A673 (cell line): ENCODE results near the gene YBX1. TPM values are rescaled to one million over a fixed set of nuclear protein-coding genes. Genes with fewer than 3 reads are reported as not detected.

Experiments
- BruUV-seq: library from RNA; stranded (reverse); fragments of 400-500 nt; replicated peaks from 2 replicates; lab custom pipeline; 2021; lab: Mats Ljungman, UMichigan
- CTCF ChIA-PET: fragments of 300-600 bp; sonication (Branson Sonifier 250); formaldehyde crosslinking; loops from one replicate; lab custom pipeline; 2022; ENCODE audit warnings: antibody characterized with exemption; lab: Charles Lee
- POLR2A ChIA-PET: fragments of 300-600 bp; sonication (Branson Sonifier 250); formaldehyde crosslinking; loops from one replicate; lab custom pipeline; 2022; ENCODE audit warnings: antibody characterized with exemption; ENCODE audit not compliant: low non-redundant PET; lab: Charles Lee
- DNase-seq: peaks from one replicate; pipeline ENCODE4 v3.0.0-alpha.2; 2015; ENCODE audit warnings: low spot score
- H3K27ac ChIP-seq: fragments of 200-600 bp; sonication (generic); 2 replicates; pipeline ENCODE4 v1.5.1; 2016; ENCODE audit warnings: mixed run types, low read depth, mild to moderate bottlenecking, mixed read lengths, antibody characterized with exemption, low read length; ENCODE audit not compliant: poor library complexity, severe bottlenecking
- H3K27me3 ChIP-seq: fragments of 200-600 bp; sonication (generic); replicated peaks from 2 replicates; pipeline ENCODE4 v1.6.1; 2017; ENCODE audit warnings: mixed run types, low read depth, mild to moderate bottlenecking, mixed read lengths, antibody characterized with exemption, low read length; ENCODE audit not compliant: insufficient read depth, poor library complexity
- H3K36me3 ChIP-seq: fragments of 200-600 bp; sonication (generic); 2 replicates; pipeline ENCODE4 v1.6.1; 2016; ENCODE audit warnings: mixed run types, mild to moderate bottlenecking, mixed read lengths, antibody characterized with exemption, low read length; ENCODE audit not compliant: insufficient read depth, poor library complexity, severe bottlenecking
- H3K4me1 ChIP-seq: fragments of 200-600 bp; sonication (generic); 2 replicates; pipeline ENCODE4 v1.6.1; 2017; ENCODE audit warnings: mixed run types, mild to moderate bottlenecking, mixed read lengths, antibody characterized with exemption, low read length; ENCODE audit not compliant: insufficient read depth, poor library complexity, severe bottlenecking
- H3K4me3 ChIP-seq: fragments of 200-600 bp; sonication (generic); 2 replicates; pipeline ENCODE4 v1.5.1; 2016; ENCODE audit warnings: low read depth, mixed run types, mild to moderate bottlenecking, mixed read lengths, low read length; ENCODE audit not compliant: poor library complexity, severe bottlenecking
- H3K9me3 ChIP-seq: fragments of 200-600 bp; sonication (generic); 2 replicates; pipeline ENCODE4 v1.6.1; 2016; ENCODE audit warnings: mixed run types, low read depth, mild to moderate bottlenecking, mixed read lengths, antibody characterized with exemption, low read length; ENCODE audit not compliant: poor library complexity, severe bottlenecking
- EZH2 ChIP-seq: fragments of 200-600 bp; sonication (generic); IDR thresholded peaks from 2 replicates; pipeline ENCODE4 v1.6.1; 2017; ENCODE audit warnings: borderline replicate concordance, low read depth, mild to moderate bottlenecking, mixed read lengths, antibody characterized with exemption, low read length; ENCODE audit not compliant: poor library complexity, severe bottlenecking
- intact Hi-C: fragments of 100-400 bp; cut with micrococcal nuclease; formaldehyde crosslinking; loops from one replicate; pipeline ENCODE4 v1.10.0; 2022; ENCODE audit not compliant: unreplicated experiment
- total RNA-seq: library from RNA; stranded (reverse); gene quantifications from 2 replicates; pipeline ENCODE4 v1.2.3, GENCODE V29; 2021
- TF ChIP-seq, protein P1 (sequence below): fragments of 300-800, 200-600 bp; sonication (generic); conservative IDR thresholded peaks from 2 replicates; pipeline ENCODE4 v1.5.1; 2017; ENCODE audit warnings: low read depth, mild to moderate bottlenecking, antibody characterized with exemption, low read length, moderate library complexity, mixed read lengths

Gene YBX1
- total RNA-seq, 1 experiment from 2014 or later = 1,576 TPM

DNA sequence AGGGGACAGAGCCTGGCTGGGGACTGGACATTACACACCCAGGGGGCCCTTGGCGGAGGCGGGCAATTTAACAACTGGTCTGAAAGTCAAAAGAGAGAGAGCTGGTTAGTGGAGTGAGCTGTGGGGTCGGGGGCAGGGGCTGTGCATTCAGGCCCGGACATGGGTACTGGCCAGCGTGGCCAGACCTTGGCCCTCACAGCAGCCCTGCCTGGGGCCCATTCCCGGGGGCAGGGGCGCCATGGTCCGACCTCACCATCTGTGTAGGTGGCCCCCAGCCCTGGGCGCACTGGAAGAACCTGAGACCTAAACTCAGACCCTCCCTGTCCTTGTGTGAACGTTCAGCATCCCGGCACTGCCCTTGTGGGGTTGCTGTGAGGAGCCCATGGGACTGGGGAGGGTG lies 52.8 kb downstream of the YBX1 start:
- POLR2A ChIA-PET = no interaction called here

DNA sequence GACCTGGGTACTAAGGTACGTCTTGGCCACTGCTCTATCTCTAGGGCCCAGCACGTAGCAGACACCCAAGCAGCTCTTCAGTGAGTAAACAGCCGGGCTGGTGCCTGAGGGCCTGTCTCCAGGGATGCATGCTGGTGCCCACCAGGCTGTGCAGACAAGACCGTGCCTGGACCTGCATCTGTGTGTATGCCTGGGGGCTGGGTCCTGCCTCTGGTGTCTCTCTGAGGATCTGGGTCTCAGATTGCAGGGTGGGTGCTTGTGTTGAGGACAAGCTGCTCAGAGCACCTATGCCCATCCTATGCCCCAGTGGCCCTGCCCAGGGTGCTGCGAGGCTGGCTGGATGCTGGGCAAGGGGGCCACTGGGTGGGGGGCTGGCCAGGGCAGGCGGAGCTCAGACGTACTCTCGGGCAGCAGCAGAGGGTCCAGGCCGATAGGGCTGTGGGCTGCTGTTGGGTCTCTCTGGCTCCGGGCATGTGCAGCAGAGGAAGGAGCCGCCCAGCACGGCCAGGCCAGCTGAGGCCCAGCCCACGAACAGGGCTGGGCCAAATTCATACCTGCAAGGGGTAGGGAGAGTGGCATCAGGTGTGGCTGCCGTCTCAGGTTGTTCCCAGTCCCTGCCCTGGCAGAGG lies 53.4 kb downstream of the YBX1 start:
- no peak for DNase-seq
- ChIA-PET POLR2A (no interaction called here), CTCF (no interaction called here)
- H3K27me3 ChIP-seq = no peaks in the 10 kb centered on the region
- no TSS peak for BruUV-seq
- no peak overlapping the region for H3K4me3 ChIP-seq
- H3K9me3 ChIP-seq = no peaks in the 10 kb centered on the region
- H3K36me3 ChIP-seq = no peaks in the 10 kb centered on the region
- no peak for TF ChIP-seq EZH2
- TF ChIP-seq, protein P1, sequence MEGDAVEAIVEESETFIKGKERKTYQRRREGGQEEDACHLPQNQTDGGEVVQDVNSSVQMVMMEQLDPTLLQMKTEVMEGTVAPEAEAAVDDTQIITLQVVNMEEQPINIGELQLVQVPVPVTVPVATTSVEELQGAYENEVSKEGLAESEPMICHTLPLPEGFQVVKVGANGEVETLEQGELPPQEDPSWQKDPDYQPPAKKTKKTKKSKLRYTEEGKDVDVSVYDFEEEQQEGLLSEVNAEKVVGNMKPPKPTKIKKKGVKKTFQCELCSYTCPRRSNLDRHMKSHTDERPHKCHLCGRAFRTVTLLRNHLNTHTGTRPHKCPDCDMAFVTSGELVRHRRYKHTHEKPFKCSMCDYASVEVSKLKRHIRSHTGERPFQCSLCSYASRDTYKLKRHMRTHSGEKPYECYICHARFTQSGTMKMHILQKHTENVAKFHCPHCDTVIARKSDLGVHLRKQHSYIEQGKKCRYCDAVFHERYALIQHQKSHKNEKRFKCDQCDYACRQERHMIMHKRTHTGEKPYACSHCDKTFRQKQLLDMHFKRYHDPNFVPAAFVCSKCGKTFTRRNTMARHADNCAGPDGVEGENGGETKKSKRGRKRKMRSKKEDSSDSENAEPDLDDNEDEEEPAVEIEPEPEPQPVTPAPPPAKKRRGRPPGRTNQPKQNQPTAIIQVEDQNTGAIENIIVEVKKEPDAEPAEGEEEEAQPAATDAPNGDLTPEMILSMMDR = no peak
- H3K27ac ChIP-seq = no peak overlapping the region
- intact Hi-C loops = no loop called here
- peaks cover 6% of the 10 kb centered on the region for H3K4me1 ChIP-seq

More for the DNA sequence above, 52.8 kb downstream of the YBX1 start:
- Histone ChIP-seq H3K4me3 (no peak overlapping the region), H3K27me3 (no peaks in the 10 kb centered on the region), H3K9me3 (no peaks in the 10 kb centered on the region), H3K27ac (no peak overlapping the region), H3K4me1 (peaks cover 4% of the 10 kb centered on the region), H3K36me3 (no peaks in the 10 kb centered on the region)
- BruUV-seq = no TSS peak
- CTCF ChIA-PET = no interaction called here
- TF ChIP-seq EZH2 = no peak
- TF ChIP-seq, protein P1 = no peak
- no peak for DNase-seq
- intact Hi-C loops = no loop called here

DNA sequence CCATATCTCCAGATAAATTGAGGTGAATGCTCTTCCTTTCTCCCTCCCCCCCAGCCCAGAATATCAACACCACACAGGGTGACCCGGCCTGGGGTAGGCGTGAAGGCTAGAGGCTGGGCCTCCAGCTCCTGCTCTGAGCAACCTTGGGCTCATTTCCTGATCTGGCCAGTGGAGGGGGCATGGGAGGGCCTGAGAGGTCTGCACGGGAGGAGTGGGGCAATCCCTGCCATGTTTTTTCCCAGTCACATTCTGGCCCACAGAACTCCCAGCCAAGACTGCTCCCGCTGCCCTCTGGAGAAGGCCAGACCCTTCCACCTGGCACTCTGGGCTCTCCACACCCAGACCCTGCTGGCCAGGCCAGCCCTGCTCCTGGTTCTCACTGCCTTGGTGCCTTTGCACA lies 53.9 kb downstream of the YBX1 start:
- Histone ChIP-seq H3K36me3 (no peaks in the 10 kb centered on the region), H3K27me3 (no peaks in the 10 kb centered on the region), H3K27ac (no peak overlapping the region), H3K9me3 (no peaks in the 10 kb centered on the region), H3K4me1 (peaks cover 11% of the 10 kb centered on the region), H3K4me3 (no peak overlapping the region)
- CTCF ChIA-PET = no interaction called here
- no TSS peak for BruUV-seq
- intact Hi-C loops = no loop called here
- DNase-seq = no peak
- no peak for TF ChIP-seq EZH2
- TF ChIP-seq, protein P1 = no peak
- POLR2A ChIA-PET = no interaction called here
